DMS79 (cell line): Measurements from ENCODE around the gene TRRAP.

Source experiments
- DNase-seq: peaks from one replicate; lab custom pipeline; 2025; lab: John Stamatoyannopoulos, UW

The TRRAP gene

DNA sequence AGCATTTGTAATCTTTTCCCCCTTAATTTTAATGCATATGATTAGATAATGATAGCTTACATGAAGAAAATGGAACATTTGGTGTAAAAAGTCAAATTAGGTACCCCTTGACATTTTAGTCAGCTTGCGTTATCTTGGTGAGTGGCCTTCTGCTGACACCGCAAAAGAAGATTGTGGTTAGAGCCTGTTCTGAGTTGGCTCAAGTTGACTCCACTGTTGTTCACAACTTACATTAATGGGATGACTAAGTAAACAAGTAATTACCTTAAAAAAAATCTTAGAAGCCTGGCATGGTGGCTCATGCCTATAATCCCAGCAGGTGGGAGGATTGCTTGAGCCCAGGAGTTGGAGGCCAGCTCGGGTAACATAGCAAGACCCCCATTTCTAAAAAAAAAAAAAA, 24.2 kb downstream of the TRRAP start:
- DNase-seq = peak; percentile 82

DNA sequence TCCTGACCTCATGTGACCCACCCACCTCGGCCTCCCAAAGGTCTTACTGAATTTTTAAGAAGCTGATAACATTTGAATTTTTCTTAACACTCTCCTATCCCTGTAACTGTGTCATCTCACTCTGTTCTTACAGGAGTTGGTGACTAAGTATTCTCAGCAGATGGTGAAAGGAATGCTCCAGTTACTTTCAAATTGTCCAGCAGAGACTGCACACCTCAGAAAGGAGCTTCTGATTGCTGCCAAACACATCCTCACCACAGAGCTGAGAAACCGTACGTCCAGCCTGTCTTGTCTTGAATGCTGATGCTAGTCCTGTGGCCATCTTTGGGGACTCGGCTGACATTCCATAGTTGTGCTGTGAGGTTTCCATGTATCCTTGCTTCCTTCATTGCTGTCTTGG, 24.9 kb downstream of the TRRAP start:
- no peak for DNase-seq

DNA sequence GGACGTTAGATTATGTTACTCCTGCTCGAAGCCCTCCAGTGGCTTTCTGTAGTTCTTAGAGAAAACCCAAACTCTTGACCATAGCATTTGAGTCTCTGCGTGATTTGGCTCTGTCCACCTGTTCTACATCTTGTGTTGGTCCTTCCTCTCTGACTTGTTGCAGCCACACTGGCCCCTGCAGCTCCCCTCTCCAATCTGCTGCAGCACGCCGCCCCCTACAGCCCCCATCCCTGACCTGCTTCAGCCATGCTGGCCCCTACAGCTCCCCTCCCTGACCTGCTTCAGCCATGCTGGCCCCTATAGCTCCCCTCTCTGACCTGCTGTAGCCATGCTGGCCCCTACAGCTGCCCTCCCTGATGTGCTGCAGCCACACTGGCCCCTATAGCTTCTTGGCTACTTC, 29.2 kb downstream of the TRRAP start:
- DNase-seq = no peak

DNA sequence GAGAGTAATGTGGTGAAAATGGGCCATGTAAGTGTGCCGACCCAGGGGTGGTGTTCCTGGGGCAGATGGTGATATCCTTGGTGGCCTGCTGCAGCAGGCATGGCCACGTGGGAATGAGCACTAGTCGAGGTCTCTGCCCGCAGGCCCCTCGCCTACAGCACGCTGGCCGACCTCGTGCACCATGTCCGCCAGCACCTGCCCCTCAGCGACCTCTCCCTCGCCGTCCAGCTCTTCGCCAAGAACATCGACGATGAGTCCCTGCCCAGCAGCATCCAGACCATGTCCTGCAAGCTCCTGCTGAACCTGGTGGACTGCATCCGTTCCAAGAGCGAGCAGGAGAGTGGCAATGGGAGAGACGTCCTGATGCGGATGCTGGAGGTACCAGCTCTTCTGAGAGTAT, 30.3 kb downstream of the TRRAP start:
- no peak for DNase-seq

DNA sequence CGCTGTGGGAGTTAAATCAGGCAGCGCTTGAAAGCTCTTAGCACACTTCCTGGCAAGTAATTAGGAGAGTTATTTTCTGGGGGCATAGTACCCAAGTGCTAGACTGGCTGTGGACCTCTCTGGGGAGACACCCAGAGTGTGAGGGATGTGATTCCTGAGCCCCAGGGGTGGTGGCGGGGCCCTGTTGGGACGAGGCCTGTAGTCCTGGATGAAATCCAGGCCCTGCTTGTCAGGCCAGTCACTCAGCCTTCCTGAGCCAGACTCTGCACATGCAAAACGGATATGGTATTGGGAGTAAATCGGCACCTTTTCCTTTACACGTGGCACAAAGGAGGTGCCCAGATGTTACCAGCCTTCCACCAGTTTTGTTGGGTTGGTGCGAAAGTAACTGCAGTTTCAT, 31.2 kb downstream of the TRRAP start:
- DNase-seq = no peak

DNA sequence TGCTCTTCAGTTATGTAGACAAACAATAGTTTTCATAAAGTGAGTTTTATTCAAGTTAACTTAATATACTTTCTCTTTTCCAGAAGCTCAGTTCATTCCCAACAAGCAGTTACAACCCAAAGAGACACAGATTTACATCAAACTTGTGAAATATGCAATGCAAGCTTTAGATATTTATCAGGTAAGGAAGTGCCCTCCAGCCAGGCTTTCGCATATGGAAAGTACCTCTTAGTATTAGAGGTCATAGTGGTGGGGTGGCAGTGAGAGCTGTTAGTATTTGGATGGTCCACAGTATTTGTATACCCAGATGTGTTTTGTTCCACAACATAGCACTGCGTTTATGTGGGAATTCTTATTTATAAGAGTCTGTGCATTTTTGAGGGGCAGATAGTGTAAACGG, 32.1 kb downstream of the TRRAP start:
- no peak for DNase-seq

DNA sequence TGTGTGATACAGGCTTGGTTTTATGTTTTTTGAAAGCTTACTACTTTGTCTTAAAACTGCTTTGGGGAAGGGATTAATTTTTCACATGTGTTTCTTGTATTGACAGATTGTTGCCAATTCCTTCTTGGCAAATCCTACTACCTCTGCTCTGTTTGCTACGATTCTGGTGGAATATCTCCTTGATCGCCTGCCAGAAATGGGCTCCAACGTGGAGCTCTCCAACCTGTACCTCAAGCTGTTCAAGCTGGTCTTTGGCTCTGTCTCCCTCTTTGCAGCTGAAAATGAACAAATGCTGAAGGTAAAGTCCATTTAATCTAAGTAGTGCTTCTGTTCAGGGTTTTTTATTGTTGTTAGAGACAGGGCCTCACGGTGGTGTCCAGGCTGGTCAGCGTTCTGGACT, 33.6 kb downstream of the TRRAP start:
- DNase-seq = no peak

DNA sequence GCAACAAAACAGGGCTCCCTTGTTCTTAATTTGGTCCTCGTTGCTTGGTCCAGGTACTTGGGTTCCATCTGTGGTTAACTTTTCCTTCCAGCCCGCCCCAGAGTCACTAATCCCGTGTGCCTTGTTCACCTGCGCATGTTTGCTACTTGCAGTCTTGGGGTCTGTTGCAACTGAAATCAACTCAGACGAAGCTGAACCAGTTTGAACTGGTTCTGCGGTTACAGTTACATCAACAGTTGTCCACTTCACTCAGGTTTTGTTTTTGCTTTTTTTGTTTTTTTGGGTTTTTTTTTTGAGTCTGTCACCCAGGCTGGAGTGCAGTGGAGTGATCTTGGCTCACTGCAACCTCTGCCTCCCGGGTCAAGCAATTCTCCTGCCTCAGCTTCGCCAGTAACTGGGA, 34.7 kb downstream of the TRRAP start:
- DNase-seq = no peak

DNA sequence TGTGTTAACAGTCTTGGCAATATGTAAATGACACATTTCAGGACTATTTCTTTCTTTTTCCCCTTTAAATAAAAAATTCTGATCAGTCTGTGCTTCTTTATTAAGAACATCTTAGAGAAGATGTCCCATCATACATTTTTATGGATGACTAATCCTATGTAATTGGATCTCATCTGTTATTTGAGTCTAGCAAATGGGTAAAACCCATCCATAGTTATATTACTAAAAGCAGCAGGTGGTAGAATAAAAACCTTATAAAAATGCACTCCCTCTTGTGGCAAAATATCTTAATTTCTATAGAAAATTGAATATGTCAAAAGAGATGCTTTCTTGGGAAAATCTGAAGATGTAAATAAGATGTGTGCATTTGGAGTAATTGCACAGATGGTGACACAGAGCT, 35.3 kb downstream of the TRRAP start:
- DNase-seq = no peak

DNA sequence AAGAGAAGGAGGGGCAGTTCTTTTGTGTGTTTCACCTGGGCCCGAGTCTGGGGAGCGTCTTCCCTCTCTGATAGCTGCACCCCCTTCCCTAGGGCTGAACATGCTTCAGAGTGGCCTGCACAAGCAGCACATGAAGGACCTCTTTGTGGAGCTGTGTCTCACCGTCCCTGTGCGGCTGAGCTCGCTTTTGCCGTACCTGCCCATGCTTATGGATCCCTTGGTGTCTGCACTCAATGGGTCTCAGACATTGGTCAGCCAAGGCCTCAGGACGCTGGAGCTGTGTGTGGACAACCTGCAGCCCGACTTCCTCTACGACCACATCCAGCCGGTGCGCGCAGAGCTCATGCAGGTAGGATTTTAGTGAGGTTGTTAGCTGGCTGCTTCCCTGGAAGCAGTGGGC, 39.0 kb downstream of the TRRAP start:
- no peak for DNase-seq

DNA sequence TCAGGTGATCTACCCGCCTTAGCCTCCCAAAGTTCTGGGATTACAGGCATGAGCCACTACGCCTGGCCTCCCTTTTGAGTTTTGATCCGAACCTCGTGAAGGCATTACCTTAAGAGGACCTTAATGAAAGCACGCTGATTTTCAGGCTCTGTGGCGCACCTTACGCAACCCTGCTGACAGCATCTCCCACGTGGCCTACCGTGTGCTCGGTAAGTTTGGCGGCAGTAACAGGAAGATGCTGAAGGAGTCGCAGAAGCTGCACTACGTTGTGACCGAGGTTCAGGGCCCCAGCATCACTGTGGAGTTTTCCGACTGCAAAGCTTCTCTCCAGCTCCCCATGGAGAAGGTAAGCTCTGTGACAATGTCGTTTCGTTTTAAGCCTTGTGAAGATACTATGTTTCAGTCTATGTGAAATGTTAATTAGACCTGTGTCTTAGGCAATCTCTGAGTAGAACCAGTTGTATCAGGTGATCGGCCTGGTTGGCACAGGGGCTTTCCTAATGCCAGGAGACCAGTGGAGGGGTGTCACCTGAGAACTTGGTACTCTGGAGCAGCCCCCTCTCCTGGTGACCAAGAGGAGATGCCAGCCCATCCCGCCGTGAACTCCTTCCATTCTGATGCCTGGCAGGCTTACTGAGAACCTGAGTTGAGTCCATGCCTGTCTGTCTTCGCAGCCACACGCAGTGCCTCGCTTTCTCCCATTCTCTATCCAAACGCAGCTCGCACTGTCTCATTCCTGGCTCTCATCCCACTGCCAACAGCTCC, 43.5 kb downstream of the TRRAP start:
- DNase-seq = no peak

DNA sequence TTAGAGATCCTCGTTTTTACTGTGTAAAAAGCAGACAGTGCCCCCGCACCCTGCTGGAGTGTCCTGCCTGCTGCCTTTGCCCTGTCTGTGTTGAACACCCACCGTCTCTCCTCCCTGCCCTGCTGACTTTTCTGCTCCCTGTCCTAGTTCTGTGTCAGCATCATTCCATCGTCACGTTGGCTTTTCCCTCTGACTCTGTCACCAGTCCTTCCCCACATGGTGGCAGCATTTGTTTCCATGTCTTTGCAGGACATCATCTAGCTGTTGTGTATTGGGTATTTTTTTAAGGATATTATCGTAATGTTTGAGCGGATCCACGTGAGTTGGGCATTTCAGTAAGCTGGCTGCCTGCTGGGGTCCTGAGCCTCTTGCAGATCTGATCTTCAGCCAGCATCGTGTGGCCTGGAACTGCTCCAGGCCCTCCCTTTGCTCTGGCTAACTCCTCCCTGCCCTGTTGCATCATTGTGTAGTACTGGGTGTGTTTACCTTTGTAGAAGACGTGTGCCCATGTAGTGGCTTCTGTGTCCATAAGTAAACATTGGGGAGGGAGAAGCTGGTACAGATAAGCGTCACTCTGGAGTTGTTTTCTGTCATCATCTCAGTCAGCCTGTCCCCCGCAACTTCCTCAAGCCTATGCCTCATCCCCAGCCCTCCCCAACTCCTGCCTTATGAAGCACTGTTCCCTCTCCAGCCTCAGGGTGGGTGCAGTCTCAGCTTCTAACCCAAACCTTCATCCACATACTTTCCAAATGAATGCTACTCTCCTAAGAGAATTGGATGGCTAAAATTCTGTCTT, 44.3 kb downstream of the TRRAP start:
- no peak for DNase-seq

DNA sequence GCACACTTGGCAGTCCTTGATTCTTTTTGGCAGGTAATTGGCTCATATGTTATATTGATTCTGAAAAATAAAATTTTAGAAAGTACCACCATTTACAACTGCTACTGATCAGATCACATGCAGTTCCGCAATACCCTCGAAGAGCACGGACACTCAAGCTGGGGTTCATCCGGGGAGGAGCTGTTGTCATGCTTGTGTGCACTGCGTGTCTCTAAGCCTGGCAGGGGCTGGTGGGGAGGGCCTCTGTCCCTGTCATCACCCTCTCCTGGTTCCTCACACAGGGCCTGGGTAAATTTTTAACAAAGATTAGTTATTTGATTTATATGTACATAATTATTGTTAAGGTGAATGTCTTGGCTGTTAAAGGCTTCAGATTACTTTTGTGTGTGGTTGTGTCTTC, 45.2 kb downstream of the TRRAP start:
- DNase-seq = no peak

DNA sequence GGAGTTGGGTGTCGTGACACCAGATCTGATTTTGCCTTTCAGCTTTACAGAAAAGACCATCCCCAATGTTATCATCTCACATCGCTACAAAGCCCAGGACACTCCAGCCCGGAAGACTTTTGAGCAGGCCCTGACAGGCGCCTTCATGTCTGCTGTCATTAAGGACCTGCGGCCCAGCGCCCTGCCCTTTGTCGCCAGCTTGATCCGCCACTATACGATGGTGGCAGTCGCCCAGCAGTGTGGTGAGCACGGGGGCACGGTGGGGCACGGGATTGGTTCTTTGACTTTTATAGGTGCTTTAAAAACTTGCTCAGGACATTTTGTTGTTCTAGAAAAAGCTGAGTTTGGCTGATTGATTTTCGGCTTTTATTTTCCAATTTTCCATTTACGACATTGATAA, 48.8 kb downstream of the TRRAP start:
- DNase-seq = no peak

DNA sequence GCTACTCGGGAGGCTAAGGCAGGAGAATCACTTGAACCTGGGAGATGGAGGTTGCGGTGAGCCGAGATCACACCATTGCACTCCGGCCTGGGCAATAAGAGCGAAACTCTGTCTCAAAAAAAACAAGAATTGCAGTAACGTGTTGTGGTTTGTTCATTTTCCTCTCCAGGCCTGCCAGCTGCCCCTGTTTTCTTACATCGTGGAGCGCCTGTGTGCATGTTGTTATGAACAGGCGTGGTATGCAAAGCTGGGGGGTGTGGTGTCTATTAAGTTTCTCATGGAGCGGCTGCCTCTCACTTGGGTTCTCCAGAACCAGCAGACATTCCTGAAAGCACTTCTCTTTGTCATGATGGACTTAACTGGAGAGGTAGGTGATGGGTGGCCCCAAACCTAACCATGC, 52.1 kb downstream of the TRRAP start:
- no peak for DNase-seq

DNA sequence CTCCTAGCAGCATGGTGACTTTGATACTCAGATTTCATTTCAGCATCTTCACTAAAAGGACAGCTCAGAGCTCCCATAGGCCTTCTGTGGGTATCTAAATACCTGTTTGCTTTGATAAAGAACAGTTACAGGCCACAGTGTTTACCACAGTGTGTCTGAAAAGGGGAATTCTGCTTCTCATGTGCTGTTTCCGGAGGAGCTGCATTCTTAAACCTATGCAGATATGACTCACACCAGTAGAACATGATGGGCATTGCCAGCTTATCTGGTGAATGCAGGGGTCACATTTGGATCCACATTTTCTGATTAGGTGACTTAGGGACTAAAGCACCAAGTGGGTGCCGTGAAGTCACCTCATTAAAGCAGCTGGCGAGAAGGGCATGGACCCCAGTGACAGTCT, 52.6 kb downstream of the TRRAP start:
- DNase-seq = no peak

DNA sequence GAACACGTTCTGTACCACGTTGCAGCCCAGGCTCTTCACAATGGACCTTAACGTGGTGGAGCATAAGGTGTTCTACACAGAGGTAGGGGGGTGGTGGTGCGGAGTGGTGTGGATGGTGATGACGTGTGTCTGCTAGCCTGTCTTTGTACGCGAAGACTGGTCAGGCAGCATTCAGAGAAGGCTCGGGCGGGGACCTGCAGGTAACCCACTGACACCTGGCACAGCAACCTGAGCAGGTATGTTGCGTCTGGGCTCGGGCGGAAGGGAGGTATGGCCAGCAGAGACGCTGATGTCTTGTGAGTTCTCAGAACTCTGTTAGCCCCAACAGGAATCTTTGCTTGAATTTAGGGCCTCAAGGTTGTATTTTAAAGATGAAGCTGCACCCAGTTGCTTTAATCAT, 55.0 kb downstream of the TRRAP start:
- DNase-seq = no peak

DNA sequence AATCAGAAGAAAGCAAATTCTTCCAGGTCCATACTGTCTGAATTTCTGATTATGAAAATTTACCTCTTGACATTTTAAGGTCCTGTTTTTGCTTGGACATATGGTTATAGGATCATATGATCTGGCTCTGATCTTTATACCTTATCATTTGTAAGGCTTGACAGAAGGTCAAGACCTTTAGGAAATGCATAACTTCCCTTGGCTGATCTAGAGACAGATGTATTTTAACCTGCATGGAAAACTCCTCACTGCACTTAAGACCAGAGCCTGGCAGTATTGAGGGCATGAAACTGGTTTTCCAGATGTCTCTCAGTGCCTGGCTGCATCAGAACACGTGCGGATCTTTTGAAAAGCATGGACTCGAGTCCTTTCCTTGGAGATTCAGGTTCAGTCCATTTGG, 55.9 kb downstream of the TRRAP start:
- DNase-seq = no peak

DNA sequence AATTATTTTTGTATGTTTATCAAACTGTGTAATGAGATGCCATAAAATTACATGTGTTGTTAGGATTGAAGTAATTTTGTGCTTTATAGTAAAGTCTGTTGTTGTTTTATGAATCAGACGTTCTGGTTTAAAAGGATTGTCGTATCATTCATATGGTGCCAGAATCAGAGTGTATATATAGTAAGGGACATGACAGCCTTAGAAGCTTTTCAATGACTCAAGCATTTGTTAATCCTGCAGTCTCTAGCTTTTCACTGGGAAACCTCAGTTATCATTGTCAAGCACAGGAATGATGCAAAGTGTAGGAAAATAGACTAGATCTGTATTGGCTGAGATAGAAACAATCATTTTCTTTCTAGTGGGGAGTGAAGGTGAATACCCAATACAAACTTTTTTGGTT, 57.5 kb downstream of the TRRAP start:
- DNase-seq = no peak

DNA sequence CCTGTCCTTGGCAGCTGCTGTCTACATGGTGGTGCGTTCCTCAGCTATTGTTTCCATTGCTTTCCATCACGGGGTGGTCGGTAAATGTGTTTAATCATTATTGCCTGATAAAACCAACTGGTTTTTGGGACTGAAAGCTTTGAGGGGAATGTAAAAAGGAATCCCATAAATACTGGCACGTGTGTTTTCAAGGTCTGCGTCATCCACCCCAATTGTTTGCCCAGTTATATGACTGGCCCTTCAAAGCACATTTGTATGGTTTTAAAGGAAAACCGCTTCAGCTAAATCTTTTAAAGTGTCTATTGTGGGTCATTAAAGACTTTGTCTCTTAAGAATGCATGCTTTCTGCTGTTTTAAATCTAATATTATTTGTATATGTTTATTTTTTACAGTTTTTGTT, 65.0 kb downstream of the TRRAP start:
- no peak for DNase-seq

DNA sequence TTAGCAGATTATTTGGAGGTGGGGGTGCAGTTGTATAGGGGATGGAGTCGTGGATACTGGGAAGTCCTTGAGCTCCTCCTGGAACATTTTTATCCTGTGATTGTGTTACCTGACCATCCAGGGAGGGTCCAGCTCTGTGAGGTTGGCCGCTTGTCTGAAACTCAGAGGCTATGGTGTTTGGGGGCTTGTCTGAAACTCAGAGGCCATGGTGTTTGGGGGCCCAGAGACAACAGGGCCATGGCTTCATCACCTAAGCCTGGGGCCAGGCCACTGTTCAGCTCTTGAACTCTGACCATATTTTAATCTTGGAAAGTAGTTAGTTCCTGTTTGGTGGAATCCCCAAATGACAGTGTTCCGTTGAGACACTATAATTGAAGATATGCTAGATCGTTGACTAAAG, 66.1 kb downstream of the TRRAP start:
- no peak for DNase-seq

DNA sequence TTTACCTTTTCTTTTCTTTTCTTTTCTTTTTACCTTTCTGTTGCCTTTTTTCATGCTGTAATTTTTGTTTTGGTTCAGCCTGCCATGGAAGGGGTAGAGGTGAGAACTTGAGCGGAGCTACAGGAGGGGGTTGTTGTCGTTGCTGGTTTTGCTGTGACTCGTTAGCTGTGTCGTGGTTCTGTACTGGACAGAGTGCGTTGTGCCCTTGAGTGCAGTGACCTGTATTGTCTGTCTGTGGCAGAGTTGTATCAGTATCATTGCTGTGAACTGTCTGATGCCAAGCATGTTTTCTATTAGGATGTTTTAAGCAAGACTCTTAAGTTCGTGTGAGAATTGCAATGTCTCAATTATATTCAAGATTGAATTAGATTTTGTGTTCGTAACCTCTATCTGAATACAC, 67.5 kb downstream of the TRRAP start:
- DNase-seq = no peak

DNA sequence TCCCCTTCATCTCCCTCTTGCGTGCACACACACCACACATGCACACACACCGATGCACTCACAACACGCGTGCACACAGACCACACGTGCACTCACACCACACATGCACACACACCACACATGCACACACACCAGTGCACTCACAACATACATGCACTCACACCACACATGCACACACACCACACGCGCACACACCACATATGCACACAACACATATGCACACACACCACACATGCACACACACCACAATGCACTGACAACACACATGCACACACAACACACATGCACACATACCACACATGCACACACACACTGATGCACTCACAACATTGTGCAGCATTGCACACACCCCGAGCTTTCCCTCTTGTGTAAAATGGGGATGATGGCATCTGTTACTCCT, 68.1 kb downstream of the TRRAP start:
- no peak for DNase-seq
